Tibial artery (tissue), 4 donors: ENCODE results near the gene THBS1.

Experiments
- DNase-seq, 2 donors: peaks; one replicate each; pipeline ENCODE4 v3.0.0-alpha.2; 2019
- H3K27ac ChIP-seq, 2 donors: fragments of 200-600 bp; sonication (generic) in 1 of 2; 1 replicate in 1 of 2; 2 replicates in 1 of 2; pipeline ENCODE4 v1.5.1; 2018 to 2019; ENCODE audit warnings: mild to moderate bottlenecking in 1 of 2
- H3K27me3 ChIP-seq, 2 donors: fragments of 200-600 bp; sonication (generic) in 1 of 2; one replicate each; pipeline versions ENCODE4 v1.5.1 to v1.6.0; 2016 to 2019
- H3K36me3 ChIP-seq, 3 donors: fragments of 200-600 bp; sonication (generic) in 2 of 3; one replicate each; pipeline ENCODE4 v1.5.1; 2016 to 2019; ENCODE audit warnings: mild to moderate bottlenecking in 2 of 3
- H3K4me1 ChIP-seq, 4 donors: fragments of 200-600 bp; sonication (generic) in 2 of 4; 1 replicate in 3 of 4; 2 replicates in 1 of 4; pipeline ENCODE4 v1.5.1; 2016 to 2019
- H3K4me3 ChIP-seq, 2 donors: fragments of 200-600 bp; sonication (generic) in 1 of 2; 1 replicate in 1 of 2; 2 replicates in 1 of 2; pipeline ENCODE4 v1.5.1; 2018 to 2019; ENCODE audit warnings: mild to moderate bottlenecking in 2 of 2
- H3K9me3 ChIP-seq, 3 donors: fragments of 200-600 bp; sonication (generic) in 1 of 3; one replicate each; pipeline ENCODE4 v1.5.1; 2016 to 2019
- intact Hi-C: fragments of 100-400 bp; cut with DNase I; formaldehyde crosslinking; loops from one replicate; pipeline ENCODE4 v1.15.0; 2023; ENCODE audit warnings: low total_unique reads
- TF ChIP-seq, protein P1 (sequence below), 2 experiments: fragments of 200-600 bp in 1 of 2; fragments of 450-650 bp in 1 of 2; IDR thresholded peaks; one replicate each; pipeline ENCODE4 v1.5.1; 2017 to 2019; ENCODE audit warnings: antibody characterized with exemption in 2 of 2, mild to moderate bottlenecking in 1 of 2, moderate library complexity in 1 of 2

THBS1 gene

DNA sequence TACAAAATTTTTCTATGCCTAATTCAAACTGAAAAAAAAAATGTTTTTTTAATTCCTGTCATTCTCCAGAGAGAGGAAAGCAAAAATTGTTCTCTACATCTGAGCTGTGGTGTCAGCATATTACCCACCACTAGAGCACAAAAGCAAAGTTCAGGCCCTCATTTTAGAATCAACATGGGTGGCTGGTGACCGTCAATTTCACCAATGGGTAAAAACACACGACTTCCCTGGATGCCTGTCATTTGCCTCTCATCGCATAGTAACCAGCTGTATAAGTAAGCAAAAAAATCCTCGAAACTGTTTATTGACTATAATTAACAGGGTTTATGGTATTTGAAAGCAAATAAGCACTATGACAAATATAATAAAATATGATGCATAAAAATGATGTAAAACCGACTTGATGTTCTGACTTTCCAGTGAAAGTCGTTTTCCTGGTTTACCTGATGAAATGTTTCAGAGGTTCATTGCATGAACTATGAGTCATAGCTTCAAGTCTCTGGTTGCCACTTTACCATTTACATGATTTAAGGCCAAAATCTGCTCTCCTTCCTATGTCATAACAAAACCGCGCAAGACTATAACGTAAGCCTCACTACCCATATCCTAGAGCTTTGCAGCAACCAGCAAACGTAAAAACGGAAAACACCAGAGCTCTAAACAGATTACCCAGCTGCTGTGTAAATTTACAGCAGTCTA is 60.5 kb downstream of the THBS1 start:
- no peak for DNase-seq
- no peaks in the 10 kb centered on the region for H3K27me3 ChIP-seq
- TF ChIP-seq, protein P1, sequence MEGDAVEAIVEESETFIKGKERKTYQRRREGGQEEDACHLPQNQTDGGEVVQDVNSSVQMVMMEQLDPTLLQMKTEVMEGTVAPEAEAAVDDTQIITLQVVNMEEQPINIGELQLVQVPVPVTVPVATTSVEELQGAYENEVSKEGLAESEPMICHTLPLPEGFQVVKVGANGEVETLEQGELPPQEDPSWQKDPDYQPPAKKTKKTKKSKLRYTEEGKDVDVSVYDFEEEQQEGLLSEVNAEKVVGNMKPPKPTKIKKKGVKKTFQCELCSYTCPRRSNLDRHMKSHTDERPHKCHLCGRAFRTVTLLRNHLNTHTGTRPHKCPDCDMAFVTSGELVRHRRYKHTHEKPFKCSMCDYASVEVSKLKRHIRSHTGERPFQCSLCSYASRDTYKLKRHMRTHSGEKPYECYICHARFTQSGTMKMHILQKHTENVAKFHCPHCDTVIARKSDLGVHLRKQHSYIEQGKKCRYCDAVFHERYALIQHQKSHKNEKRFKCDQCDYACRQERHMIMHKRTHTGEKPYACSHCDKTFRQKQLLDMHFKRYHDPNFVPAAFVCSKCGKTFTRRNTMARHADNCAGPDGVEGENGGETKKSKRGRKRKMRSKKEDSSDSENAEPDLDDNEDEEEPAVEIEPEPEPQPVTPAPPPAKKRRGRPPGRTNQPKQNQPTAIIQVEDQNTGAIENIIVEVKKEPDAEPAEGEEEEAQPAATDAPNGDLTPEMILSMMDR (IDR thresholded peaks at IDR 0.05) = no peak
- intact Hi-C loops = no loop called here
- H3K4me1 ChIP-seq = peaks cover 0 to 10% (median 3%) of the 10 kb centered on the region in 4 donors
- H3K36me3 ChIP-seq = no peaks in the 10 kb centered on the region
- no peaks in the 10 kb centered on the region for H3K9me3 ChIP-seq
- no peak overlapping the region for H3K27ac ChIP-seq
- H3K4me3 ChIP-seq = no peak overlapping the region

DNA sequence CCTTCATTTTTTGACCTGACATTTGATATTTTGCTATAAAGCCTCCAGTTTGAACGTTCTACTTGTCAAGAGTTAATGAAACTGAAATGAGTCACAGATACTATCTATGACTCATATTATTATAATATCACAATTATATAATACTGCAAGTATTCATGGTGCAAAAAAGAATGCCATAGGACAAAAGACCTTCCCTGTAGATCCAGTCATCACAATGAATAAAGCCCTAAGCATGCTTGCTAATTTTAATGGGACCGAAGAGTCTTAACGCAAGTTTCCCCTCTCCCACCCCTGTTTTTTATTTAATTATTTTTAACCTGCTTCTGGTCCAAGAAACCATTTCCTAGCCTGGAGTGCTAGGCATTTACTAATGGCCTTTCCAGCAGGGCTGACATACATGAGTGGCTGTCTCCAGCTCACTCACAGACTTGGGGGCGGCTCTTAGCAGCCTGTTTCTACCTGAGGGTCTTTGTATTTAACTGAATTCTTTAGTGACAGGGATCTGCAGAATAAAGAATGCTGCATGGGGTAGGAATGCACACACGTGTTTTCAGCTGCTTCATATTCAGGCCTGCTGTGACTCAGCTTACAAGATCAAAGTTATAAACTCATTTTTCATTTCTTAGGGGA is 61.2 kb downstream of the THBS1 start:
- no peak for DNase-seq
- H3K4me3 ChIP-seq = no peak overlapping the region
- H3K27me3 ChIP-seq = no peaks in the 10 kb centered on the region
- no peak overlapping the region for H3K27ac ChIP-seq
- intact Hi-C loops = no loop called here
- peaks cover 0 to 10% (median 3%) of the 10 kb centered on the region in 4 donors for H3K4me1 ChIP-seq
- H3K9me3 ChIP-seq = no peaks in the 10 kb centered on the region
- TF ChIP-seq, protein P1 (IDR thresholded peaks at IDR 0.05) = no peak
- no peaks in the 10 kb centered on the region for H3K36me3 ChIP-seq

DNA sequence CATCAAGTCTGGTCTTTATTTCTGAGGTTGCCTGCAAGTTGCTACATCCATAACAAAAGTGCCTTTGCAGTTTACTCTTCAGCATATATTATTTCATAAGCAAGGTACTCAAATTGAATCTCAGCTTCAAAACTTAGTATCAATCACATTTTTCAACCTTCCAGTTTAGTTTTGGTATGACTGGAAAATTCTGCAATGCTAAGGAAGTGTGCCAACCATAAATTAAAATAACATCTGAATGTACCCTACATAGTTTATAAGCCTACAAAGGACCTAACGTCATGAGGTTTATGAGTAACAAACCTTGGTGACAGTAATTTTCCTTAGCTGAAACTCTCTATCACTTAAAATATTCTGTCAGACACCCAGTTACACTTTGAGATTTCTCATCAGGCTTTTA is 62.8 kb downstream of the THBS1 start:
- H3K27me3 ChIP-seq = no peaks in the 10 kb centered on the region
- no peaks in the 10 kb centered on the region for H3K36me3 ChIP-seq
- no peak for DNase-seq
- no peak overlapping the region for H3K4me3 ChIP-seq
- TF ChIP-seq, protein P1 (IDR thresholded peaks at IDR 0.05) = no peak
- no peaks in the 10 kb centered on the region for H3K9me3 ChIP-seq
- intact Hi-C loops = no loop called here
- no peak overlapping the region for H3K27ac ChIP-seq
- H3K4me1 ChIP-seq = peaks cover 0 to 10% (median 3%) of the 10 kb centered on the region in 4 donors

DNA sequence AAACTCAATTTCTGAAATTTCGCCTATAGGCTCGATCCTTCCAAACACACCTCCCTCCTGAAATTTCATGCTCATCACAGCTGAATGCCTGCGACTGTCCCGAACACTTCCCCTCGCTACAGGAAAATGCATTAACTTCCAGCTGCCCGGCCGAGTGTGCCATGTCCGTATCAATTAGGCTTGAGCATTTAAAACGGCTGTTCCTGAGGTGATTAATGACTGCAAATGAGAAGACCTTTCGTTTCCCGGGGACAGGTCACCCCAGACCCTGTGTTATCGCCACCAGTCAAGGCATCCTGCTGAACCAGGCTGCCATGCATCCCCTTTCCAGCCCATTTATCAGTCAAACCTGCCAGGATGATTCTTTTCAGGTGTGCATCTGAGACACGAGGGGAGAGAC is 63.3 kb downstream of the THBS1 start:
- TF ChIP-seq, protein P1 (IDR thresholded peaks at IDR 0.05) = no peak
- Histone ChIP-seq H3K27ac (no peak overlapping the region), H3K4me1 (peaks cover 0 to 10% (median 3%) of the 10 kb centered on the region in 4 donors), H3K4me3 (no peak overlapping the region), H3K27me3 (no peaks in the 10 kb centered on the region), H3K36me3 (no peaks in the 10 kb centered on the region), H3K9me3 (no peaks in the 10 kb centered on the region)
- DNase-seq = no peak
- intact Hi-C loops = no loop called here

DNA sequence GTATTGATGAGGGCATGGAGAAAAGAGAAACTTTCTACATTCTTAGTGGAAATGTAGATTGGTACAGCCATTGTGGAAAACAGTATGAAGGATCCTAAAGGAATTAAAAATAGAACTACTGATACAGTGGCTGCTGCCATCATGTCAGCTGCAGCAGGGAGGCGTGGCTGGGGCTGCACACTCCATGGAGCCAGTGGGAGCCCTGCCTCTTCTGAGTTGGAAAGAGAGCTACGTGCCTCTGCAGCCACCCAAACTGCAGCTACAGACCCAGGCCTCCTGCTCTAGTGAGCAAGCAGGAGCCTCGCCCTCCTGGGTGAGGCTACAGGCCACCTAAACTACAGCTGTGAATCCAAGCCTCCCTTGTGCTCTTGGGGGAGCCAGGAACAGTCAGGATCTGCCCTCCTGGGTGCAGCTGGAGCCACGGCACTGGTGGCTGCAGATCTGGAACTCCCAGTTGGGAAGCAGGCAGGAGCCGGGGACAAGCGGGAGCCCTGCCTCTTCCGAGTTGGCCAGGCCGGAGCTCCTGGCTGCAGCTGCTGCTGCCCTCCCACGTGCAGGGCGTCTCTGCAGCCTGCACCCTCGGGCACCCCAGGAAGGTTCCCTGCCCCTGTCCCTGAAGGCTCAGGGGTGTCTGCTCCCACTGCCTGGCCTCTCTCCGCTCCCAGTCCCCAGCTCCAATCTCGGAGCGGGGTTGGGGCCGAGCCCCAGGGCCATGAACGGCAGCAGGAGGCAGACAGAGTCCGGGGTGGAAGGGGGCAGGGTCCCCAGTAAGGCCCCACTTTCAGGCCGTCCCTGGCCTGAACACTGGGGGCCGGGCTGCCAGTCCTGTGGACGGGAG is 64.5 kb downstream of the THBS1 start:
- no peaks in the 10 kb centered on the region for H3K27me3 ChIP-seq
- TF ChIP-seq, protein P1 (IDR thresholded peaks at IDR 0.05) = no peak
- no peak for DNase-seq
- H3K36me3 ChIP-seq = no peaks in the 10 kb centered on the region
- H3K4me3 ChIP-seq = no peak overlapping the region
- intact Hi-C loops = no loop called here
- no peak overlapping the region for H3K27ac ChIP-seq
- H3K9me3 ChIP-seq = no peaks in the 10 kb centered on the region
- H3K4me1 ChIP-seq = peaks cover 0 to 10% (median 3%) of the 10 kb centered on the region in 4 donors
